ENCODE data around the gene SEC16B.

The SEC16B gene

DNA sequence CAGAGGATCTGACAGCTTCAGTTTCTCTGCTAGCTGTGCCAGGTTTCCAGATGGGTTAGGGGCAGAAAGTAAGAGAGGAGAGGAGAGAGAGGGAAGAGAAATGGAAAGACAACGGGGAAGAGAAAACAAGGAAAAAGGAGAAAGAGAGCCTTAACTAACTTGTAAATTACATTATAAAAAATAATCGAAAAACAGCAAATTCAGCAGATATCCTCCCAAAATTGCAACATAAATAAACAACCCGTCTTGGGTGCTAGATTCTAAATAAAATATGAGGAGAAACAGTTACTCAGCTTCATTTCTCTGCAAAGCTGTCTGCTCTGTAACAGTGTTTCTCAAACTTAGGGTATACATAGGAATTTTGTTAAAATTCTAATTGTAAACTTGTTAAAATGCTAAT, 29.2 kb downstream of the SEC16B start:
- DNase-seq (ENCODE audit: low spot score), result no peak

DNA sequence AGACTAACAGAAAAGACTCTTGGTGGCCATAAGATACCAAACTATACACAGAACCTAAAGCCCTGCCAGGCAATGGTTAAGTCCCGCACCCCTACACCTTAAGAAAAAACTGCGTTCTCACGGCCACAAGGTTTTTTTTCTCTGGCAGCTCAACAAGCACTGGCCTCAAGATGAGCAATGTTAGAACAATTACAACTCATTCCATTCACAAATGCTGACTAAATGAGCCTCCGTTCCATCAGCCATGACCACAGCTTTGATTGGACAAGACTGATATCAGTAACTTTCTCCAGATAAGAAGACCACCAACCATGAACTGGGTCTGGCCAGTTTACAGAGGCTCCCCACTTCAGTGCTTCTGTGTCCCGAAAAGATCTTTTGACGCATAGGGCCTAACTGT, 31.9 kb downstream of the SEC16B start:
- DNase-seq (ENCODE audit: low spot score), result no peak

DNA sequence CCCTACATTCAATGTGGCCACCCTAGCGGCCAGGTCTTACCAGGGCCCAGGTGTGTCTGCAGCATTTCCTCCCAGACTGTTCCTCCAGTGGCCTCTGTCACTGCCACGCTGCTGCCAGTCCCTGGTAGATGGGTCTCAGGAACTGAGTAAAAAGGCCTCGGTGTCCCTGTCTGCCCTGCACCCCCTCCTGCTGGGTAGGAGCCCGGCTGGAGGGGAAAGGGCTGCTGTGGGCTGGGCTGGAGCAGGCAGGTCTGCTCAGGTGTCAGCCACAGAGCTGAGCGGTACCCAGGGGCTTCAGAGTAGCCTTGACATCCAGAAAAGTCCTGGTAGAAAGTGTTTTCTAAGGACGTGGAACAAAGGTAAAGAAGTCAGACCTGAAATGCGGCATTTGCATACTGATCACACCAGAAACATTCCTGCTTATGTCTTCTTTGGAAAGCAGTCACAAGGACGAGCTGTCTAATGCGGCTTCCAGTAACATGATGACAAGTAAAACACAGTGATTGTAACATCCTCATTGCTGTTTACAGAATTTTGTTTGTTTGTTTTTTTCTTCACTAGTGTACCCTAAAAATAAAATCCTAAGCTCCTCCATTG, 32.6 kb downstream of the SEC16B start:
- DNase-seq (ENCODE audit: low spot score), result no peak

DNA sequence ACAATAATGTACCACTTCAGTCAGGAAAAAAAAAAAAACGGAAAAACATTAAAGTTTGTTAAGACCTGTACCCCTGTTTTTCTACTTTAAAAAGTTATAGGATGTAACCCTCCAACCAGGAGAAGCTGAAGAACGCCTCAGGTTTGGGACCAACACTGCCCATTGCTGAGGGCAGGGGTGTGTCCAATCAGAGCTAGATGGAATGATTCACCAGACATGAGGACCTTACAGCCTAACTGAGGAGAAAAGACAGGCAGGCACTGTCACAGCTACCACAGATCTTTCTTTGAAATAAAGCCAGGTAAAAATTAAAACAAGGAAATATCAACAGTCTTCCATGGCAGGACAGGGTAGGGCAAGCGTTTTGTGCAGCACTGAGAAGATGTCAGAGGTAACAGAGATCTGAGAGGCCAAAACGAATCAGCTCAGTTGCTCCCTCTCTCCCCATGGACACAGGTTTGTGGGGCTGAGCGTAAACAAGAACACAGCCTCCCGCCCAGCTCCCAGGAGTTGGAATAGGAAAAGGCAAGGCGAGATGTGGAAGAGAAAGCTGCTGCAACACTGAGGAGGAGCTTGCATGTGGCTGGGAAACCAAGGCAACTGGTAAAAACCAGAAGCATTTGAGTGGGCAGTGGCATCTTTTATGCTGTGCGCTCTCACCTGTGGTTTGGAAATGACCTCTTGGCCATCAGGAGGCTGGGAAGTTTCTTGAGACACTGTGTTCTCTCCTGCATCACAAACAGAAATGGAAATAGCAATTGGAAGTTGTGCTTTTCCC, 34.0 kb downstream of the SEC16B start:
- no peak for DNase-seq (ENCODE audit: low spot score)

DNA sequence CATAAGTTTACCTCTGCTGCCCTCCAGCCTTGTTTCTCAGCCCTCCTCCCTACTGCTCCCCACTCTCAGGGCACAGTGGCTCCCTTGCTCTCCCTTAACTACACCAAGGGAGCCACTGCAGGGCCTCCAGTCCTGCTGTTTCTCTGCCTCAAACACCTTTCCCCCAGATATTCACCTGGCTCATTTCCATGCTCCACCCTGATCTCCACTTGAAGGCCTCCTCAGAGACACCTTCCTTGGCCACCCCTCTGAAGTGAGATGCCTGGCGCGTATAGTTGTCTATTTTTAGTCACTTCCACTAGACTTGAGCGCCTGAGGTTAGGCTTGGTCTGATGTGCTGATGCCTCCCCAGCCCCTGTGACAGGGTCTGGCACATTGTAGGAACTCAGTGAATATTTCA, 34.9 kb downstream of the SEC16B start:
- no peak for DNase-seq (ENCODE audit: low spot score)

DNA sequence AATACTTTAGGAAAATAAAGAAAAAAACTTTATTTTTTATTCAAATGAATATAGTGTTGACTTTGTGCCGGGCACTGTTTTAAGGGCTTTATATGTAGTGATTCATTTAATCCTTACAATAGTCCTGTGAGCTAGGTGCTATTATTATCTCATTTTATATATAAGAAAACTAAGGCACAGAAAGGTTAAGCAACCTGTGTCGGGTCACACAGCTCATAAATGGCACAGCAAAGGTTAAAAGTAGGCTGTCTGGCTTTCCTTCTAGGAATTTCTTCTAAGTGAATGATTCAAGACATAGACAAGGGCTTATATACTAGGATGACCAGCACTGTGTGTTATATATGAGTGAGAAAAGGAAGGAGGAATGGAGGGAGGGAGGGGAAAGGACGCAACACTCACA, 35.4 kb downstream of the SEC16B start:
- DNase-seq (ENCODE audit: low spot score), result no peak

DNA sequence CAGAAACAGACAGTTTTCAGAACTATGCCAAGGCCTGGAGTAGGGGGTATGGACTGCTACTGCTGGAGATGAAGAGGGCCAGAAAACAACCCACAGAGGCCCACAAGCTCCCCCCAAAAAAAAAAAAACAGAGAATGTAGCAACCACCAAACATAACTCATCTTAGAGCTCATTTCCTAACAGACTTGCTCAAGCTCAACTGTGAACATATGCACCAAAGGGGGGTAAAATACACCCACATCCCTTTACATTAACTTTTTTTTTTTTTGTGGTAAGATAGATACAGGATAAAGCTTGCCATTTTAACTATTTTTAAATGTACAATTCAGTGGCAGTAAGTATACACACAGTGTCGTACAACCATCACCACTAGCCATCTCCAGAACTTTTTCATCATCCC, 36.0 kb downstream of the SEC16B start:
- no peak for DNase-seq (ENCODE audit: low spot score)

DNA sequence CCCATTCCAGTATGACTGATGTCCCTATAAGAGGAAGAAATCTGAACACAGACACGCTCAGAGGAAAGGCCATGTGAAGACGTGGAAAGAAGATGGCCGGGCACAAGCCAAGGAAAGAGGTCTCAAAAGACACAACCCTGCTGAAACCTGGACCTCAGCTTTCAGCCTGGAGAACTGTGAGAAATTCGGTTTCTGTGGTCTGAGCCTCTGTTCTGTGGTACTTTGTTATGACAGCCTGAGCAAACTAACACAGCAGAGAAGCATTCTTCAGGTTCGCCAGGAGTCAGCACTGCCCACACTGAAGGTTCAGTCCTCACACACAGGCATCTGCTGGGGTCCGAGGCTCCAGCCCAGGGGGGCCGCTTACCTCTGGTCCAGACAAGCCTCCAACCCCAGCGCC, 37.7 kb downstream of the SEC16B start:
- DNase-seq (ENCODE audit: low spot score), result no peak

DNA sequence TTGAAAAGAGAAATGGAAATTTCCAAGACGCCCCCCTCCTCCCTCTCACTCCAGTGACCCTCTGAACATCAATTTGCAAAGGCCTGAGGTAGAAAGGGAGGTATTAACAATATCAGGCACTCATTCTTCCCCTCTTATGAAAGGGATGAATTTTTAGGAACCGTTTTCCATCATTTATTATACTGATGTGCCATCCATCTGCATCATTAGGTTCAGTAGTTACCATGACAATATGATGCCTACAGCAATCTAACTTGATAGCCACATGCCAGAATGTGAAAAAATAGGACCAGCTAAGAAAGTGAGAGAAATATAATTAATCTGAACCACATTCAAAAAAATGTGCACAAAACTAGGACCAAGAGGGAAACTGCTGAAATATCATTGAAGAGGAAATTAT, 40.9 kb downstream of the SEC16B start:
- no peak for DNase-seq (ENCODE audit: low spot score)

DNA sequence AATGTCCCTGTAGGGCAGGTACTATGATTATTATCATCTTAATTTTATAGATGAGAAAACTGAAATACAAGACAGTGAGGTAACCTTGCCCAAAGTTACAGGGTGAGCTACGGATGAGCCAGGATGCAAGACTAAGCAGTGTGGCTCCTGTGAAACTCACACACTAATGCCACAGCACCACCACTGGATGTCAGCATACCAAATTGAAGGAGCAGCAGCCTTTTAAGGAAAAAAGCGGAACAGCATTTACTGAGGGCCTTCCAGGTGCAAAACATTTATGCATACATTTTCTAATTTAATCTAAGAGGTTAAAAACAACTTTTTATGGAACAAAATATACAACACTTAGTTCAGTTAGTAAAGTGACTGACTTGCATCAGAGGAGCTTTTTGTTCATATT, 41.7 kb downstream of the SEC16B start:
- DNase-seq (ENCODE audit: low spot score), result no peak

DNA sequence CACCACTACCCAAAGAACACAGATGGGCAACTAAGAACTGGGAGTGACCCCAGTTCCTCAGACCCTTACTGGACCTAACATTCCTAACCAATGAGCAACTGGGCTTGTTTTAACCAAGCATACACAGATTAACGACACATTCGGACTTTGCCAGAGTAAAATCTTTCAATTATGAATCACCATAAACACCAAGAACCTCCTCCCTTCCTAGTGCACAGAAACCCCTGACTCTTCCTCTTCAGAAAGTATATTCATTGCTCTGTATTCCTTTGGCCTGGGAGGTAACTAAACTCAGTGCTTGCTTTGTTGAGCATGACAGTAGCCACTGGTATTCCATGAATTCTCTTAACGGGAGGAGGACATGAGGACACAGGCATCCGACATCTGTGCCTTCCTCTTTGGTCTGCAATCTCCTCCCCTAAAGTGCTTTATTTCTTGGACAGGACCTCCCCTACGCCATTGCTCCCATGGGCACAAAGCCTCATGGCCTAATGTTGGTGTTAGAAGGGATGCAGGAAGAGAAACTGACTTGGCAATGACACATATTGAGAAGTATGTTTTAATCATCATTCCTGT, 42.7 kb downstream of the SEC16B start:
- DNase-seq (ENCODE audit: low spot score), result no peak

DNA sequence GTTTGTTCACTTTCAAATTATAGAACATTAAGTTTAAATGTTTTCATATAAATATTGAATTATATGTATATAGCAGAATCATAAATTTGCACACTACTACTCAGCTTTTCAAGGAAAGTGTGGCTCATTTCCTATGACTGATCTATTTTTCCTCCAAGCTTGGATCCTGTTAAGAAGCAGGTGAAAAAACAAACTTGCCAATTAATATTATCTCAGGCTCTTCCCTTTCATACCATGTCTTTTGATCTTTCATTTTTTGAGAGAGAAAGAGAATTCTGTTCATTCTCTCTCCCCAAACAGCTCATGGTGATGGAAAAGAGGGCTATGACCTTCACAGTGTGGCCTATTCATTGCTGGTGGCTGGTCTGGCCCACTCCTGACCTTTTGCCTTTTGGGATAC, 43.7 kb downstream of the SEC16B start:
- DNase-seq (ENCODE audit: low spot score), result no peak

DNA sequence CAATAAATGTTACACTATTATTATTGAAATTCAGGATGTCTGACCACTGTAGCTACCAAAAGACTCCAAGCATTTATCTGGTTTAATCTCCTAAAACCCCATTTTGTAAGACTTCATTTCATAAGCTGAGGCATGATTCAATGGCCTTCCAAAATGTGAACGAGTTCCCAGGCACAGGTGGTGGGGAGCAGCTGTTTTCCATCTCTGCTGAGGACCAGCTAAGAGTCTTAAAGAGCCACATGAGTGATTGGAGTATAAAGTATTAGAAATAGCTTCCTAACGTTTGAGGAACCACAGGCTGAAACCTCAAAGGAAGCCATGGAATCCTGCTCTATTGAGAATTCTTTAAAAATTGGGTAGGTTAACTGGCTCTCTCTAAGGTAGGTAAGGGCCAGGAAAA, 44.9 kb downstream of the SEC16B start:
- no peak for DNase-seq (ENCODE audit: low spot score)

DNA sequence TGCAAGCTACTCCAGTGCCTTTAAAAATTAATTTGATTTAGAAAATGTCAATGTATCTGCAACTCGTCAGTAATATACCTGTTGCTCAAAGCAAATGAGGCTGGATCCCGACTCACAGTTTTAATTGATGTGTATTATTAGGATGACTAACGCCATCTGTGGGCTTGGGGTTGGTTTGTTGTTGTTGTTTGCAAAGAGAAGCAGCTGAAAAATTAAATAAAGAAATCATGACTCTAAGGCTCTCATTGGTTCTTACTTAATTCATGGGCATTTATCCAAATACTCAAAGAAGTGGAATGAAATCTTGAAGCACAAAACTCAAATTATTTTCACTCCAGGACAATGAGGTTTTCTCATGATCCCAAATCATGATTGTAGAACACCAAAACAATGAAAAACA, 46.4 kb downstream of the SEC16B start:
- DNase-seq (ENCODE audit: low spot score), result no peak

DNA sequence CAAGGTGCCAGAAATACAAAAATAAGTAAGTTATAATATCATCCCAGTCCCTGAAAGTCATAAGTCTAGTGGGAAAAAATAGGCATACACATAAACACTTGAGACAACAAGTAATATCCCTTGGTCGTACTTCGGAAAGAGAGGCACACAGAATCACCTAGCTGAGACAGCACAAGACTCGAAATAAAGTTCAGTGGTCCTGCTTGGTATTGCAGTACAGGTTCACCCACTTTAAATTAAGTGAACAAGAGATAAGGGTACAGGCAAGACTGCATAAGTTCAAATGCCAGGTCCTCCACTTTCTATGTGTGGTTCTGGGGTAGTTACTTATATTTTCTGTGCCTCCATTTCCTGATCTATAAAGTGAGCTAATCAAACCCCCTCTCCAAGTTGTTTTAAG, 47.6 kb downstream of the SEC16B start:
- DNase-seq (ENCODE audit: low spot score), result no peak

DNA sequence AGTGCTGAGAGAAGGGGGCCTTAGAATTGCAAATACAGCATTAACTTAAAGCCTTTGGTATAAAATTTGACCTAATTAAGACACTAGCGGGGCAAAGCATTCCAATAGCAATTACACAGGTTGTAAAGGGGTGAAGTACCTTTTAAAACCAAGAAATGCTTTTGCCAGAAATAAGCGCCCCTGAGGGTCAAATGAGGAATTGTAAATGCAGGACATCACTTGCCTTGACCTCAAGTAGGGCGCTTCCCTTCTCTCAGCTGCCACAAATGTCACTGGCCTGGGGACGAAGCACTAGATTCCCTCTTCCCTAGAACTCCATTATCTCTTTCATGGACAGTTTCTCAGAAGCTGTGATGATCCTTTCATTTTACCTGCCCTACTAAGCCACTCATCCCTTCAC, 48.3 kb downstream of the SEC16B start:
- no peak for DNase-seq (ENCODE audit: low spot score)

DNA sequence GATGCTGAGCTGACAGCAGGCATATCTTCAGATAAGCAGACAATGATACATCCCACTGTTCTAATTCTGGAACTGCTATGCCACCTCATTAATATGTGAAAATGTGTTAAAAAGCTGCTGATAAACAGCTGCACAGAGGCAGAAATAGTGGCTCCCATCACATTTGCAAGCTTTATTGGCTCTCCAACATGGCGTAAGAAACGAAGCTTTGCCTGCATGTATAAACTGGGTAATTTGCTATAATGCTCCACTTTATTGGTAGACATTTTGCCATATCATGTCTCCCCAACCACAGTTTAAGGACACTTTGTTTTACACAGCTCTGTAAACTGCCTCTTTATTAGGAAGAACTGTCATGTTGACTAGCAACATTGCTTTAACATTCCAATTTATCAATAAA, 49.8 kb downstream of the SEC16B start:
- no peak for DNase-seq (ENCODE audit: low spot score)

DNA sequence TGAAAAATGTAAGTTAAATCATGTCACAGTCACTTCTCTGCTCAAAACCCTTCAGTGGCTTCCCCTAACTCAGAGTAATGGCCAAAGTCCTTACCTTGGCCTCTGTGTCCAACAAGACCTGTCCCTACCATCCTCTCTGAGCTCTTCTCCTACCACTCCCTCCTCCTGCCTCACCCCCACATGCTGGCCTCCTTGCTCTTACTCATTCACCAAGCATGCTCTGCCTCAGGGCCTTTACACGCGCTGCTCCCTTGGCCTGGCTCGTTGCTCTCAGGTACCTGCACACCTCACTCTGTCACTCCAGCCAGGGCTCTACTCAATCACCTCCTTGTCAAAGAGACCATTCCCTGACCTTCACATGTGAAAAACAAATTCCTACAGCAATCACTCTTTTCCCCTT, 54.2 kb downstream of the SEC16B start:
- DNase-seq (ENCODE audit: low spot score), result no peak

DNA sequence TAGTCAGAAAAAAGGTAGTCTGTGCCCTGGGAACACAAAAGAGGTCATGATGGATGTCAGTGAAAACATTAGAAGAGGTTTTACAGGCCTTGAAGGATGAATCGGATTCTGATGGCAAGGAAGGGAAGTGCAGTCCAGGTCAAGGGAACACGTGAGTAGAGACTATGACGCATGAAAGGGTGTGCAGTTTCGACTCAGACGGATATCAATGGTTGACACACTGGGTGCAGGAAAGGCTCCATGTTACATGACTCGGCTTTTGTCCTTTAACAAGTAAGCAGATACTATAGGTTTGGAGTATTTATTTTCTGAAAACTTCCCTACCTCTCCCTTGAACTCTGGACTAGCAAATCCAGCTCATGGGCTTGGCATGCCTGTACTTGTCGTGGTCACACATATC, 55.3 kb downstream of the SEC16B start:
- DNase-seq (ENCODE audit: low spot score), result no peak

DNA sequence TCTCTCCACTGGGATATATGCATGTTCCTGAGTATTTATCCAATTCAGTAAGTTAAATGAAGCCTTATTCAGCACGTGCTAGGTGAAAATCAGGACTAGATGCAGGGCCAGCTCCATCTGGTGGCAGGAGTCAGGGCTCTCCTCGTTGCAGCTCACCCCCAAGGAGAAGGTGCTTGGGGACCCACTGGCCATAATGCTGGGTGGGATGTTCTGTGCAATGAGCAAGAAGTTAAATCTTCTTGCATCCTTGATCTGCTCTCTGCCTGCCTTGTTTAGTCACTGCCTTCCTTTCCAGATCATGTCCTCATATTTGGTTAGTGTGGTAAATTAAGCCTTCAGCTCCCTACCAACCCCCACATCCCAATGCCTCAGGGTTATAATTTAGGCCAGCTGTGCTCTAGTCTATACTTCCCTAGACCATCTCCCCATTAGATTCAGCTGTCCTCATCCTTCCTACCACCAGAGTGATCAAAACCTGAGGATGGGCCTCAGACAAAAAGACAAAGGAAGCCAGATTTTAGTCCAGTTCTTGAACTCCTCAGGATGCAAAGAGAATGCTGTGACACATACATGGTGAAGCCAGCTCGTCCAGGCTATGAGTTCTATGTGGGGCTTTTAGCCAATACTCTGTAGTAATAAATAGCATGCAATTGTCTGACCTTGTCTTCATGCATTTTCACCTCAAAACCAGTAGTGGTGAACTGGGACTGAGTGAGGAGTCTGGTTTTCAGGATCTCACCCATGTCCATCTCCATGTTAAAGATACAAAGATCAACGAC, 55.9 kb downstream of the SEC16B start:
- no peak for DNase-seq (ENCODE audit: low spot score)

DNA sequence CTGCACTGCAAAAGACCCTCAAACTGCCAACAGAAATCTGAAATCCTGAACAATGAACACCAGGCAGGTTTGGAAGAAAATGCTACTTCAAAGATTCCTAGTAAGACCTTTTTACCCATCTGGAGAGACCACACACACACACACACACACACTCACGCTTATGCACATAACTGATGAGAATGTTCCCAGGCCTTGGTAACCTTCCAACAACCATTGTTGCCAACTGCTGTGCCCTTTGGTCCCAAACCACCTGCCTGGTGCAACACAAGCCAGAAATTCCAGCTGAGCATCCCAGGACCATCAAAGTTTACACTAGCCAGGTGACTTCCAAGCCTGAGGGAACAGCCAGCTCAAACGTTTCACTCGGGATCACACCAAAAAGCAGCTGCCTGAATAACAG, 56.9 kb downstream of the SEC16B start:
- DNase-seq (ENCODE audit: low spot score), result no peak

DNA sequence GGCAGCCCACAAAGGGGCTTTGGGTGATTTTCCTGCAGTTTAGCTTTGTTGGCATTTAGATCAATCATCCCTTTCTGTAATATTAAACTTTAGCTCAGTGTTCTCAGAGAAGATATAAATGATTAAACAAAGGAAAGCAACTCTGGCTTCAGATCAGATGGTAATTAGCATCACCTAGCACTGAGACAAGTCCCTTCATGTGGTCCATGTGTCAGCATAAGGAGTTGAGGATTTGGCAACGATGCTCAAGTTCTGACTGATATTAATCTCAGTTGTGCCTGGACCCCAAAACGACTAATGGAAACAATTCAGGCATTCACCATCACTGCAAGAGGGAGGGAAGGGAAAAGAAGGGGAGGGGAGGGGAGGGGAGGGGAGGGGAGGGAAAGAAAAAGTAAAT, 60.4 kb downstream of the SEC16B start:
- no peak for DNase-seq (ENCODE audit: low spot score)

DNA sequence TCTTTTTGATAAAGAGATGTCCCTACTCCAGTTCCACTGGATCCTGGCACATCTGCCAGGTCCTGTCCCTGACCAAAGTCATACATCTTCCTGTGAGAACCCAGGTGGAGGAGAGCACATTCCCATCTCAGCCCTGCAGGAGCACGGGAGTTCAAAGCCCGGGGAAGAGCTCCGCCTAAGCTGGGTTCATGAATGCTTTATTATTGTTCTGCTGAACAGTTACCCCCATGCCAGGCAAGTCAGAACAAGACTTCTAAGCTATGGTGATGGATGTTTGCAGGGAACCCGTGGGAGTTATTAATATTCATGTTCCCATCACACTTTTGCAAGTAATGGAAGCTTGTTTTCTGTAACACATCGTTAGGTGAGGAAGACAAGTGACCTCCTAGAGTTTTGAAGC, 62.9 kb downstream of the SEC16B start:
- no peak for DNase-seq (ENCODE audit: low spot score)
